Ishikawa (cell line): ENCODE results near the gene C11orf68.

Experiments used
- CREB1 ChIP-seq: IDR thresholded peaks from 2 replicates; pipeline ENCODE4 v1.6.1; 2012; ENCODE audit warnings: low read depth
- EGR1 ChIP-seq: IDR thresholded peaks from 2 replicates; pipeline ENCODE4 v1.6.1; 2012
- RAD21 ChIP-seq: IDR thresholded peaks from 2 replicates; pipeline ENCODE4 v1.6.1; 2012; ENCODE audit warnings: low read depth
- TAF1 ChIP-seq: IDR thresholded peaks from 2 replicates; pipeline ENCODE4 v1.6.1; 2012; ENCODE audit warnings: low read depth, mild to moderate bottlenecking
- YY1 ChIP-seq: IDR thresholded peaks from 2 replicates; pipeline ENCODE4 v1.6.1; 2012; ENCODE audit warnings: low read depth
- TF ChIP-seq, protein P1 (sequence below): IDR thresholded peaks from 2 replicates; pipeline ENCODE4 v1.6.1; 2012
- TF ChIP-seq, protein P2 (sequence below): IDR thresholded peaks from 2 replicates; pipeline ENCODE4 v1.6.1; 2012; ENCODE audit warnings: low read depth, mild to moderate bottlenecking

DNA sequence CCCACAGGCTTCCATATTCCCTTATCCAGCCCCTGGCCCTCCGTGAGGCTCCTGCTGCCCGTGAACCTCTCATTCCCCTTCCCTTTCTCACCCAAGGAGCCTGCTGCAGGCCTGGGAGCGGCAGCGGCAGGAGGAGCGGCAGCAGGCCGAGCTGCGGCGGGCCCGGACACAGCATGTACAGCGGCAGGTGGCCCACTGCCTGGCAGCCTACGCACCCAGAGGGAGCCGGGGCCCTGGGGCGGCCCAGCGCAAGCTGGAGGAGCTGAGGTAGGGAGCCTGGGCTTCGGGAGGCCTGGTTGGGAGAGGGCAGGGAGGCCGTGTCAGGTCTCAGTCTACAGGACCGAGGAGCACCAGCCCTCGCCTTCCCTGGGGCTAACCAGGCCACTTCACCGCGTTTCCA, 34.6 kb upstream of the C11orf68 start:
- TF ChIP-seq, protein P1, sequence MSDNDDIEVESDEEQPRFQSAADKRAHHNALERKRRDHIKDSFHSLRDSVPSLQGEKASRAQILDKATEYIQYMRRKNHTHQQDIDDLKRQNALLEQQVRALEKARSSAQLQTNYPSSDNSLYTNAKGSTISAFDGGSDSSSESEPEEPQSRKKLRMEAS: no peak
- TF ChIP-seq CREB1: no peak
- no peak for TF ChIP-seq YY1
- no peak for TF ChIP-seq EGR1
- TF ChIP-seq, protein P2, sequence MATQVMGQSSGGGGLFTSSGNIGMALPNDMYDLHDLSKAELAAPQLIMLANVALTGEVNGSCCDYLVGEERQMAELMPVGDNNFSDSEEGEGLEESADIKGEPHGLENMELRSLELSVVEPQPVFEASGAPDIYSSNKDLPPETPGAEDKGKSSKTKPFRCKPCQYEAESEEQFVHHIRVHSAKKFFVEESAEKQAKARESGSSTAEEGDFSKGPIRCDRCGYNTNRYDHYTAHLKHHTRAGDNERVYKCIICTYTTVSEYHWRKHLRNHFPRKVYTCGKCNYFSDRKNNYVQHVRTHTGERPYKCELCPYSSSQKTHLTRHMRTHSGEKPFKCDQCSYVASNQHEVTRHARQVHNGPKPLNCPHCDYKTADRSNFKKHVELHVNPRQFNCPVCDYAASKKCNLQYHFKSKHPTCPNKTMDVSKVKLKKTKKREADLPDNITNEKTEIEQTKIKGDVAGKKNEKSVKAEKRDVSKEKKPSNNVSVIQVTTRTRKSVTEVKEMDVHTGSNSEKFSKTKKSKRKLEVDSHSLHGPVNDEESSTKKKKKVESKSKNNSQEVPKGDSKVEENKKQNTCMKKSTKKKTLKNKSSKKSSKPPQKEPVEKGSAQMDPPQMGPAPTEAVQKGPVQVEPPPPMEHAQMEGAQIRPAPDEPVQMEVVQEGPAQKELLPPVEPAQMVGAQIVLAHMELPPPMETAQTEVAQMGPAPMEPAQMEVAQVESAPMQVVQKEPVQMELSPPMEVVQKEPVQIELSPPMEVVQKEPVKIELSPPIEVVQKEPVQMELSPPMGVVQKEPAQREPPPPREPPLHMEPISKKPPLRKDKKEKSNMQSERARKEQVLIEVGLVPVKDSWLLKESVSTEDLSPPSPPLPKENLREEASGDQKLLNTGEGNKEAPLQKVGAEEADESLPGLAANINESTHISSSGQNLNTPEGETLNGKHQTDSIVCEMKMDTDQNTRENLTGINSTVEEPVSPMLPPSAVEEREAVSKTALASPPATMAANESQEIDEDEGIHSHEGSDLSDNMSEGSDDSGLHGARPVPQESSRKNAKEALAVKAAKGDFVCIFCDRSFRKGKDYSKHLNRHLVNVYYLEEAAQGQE: no peak
- no peak for TF ChIP-seq TAF1
- no peak for TF ChIP-seq RAD21
